ENCODE results near the gene CACNA1S. TPM values are rescaled to one million over a fixed set of nuclear protein-coding genes. Genes with fewer than 3 reads are reported as not detected.

Gene CACNA1S
- total and polyA plus RNA-seq, 2 of the 13 experiments (the other 11 are each of a cell fraction or from before 2014, with no cell fraction given), result not detected

DNA sequence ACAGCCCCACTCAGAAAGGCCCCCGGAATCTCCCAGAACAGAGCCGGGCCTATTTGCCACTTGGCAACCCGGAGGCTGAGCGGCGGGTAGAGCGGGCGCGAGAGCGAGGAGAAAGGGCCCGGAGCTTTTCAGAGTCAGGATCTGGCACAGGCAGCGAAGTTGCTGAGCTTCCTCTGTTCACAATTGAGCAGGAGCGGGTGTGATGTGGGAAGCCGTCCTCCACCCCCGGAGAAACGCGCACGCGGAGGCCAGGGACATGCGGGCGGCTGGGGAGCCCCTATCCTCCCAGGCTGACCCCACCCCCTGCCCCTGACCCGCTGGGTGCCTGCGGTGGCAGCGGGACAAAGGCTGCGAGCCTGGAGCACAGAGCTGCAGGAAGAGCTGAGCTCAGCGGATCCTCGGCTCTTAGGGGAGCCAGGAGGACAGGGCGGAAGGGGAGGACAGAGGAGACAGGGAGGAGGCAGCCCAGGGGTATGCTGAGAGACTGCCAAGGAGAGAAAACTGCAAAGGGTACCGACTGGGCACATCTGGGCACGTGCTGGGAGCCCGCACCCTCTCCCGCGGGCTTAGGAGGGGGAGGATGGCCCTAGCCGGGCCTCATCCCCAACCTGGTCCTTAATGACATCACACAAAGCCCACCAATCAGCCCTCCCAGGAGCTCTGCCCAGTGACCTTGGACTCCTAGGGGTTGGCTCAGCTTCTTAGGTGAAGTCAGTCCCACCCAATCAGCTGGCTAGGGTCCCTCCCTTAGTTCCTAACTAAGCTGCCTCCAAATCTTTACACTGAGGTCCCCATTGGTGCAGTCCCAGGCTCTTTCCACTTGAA, 98.0 kb downstream of the CACNA1S start:
- H3K36me3 ChIP-seq (replicated peaks in 1 of 2; ENCODE audit: control insufficient read depth in 1 of 2, insufficient read depth in 2 of 2, low read length in 2 of 2), result no peaks in the 10 kb centered on the region
- ATAC-seq, result no peak
- intact Hi-C loops (cut with micrococcal nuclease; ENCODE audit: unreplicated experiment), result no loop called here
- peaks cover 6 to 36% of the 10 kb centered on the region in 2 experiments; a peak in 4 of 5 replicates for H3K27me3 ChIP-seq (ENCODE audit: control insufficient read depth in 1 of 2, insufficient read depth in 2 of 2, low read length in 2 of 2)
- no peaks in the 10 kb centered on the region for H4K20me1 ChIP-seq (ENCODE audit: insufficient read depth, low read length)
- no peak overlapping the region for H3K4me2 ChIP-seq (ENCODE audit: low read depth, low read length)
- TF ChIP-seq, protein P1, sequence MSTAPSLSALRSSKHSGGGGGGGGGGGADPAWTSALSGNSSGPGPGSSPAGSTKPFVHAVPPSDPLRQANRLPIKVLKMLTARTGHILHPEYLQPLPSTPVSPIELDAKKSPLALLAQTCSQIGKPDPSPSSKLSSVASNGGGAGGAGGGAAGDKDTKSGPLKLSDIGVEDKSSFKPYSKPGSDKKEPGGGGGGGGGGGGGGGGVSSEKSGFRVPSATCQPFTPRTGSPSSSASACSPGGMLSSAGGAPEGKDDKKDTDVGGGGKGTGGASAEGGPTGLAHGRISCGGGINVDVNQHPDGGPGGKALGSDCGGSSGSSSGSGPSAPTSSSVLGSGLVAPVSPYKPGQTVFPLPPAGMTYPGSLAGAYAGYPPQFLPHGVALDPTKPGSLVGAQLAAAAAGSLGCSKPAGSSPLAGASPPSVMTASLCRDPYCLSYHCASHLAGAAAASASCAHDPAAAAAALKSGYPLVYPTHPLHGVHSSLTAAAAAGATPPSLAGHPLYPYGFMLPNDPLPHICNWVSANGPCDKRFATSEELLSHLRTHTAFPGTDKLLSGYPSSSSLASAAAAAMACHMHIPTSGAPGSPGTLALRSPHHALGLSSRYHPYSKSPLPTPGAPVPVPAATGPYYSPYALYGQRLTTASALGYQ (CRISPR knock-in tag; IDR thresholded peaks at IDR 0.05), result no peak
- TF ChIP-seq MAFK (conservative IDR thresholded peaks at IDR 0.05 in 1 of 2, IDR thresholded peaks at IDR 0.05 in 1 of 2; ENCODE audit: low read length in 2 of 2), result peak; percentile 2 to 20; a peak in 1 of 4 replicates
- no peak overlapping the region for H3K27ac ChIP-seq (ENCODE audit: extremely low read length, insufficient read depth, low read length)
- WGBS (ENCODE audit: low lambda C conversion rate), result 59% methylated on average over 26 of the region's 33 CpGs
- FAIRE-seq, result no peak
- ChIA-PET CTCF (ENCODE audit: low intra/inter-chr PET ratio, low total read pairs) (no interaction called here), POLR2A (no interaction called here)
- peaks cover 24% of the 10 kb centered on the region for H3K4me1 ChIP-seq (ENCODE audit: insufficient read depth, low read length)
- BruUV-seq (replicated peaks), result no TSS peak
- no peak for DNase-seq (ENCODE audit: low spot score)
- in situ Hi-C loops (cut with HindIII; ENCODE audit: extremely low pct_ligation_motif_present, low pct_unique_long_range_greater_than_20kb), result no loop called here
- no peak overlapping the region for H2AFZ ChIP-seq (ENCODE audit: low read length)
- H3K79me2 ChIP-seq (ENCODE audit: insufficient read depth, low read length), result no peaks in the 10 kb centered on the region
- no peak overlapping the region for H3K4me3 ChIP-seq (replicated peaks in 1 of 3; ENCODE audit: insufficient read depth in 1 of 3, low read depth in 2 of 3, low read length in 3 of 3)
- no peaks in the 10 kb centered on the region for H3K9me3 ChIP-seq (ENCODE audit: low read length)
- no peak overlapping the region for H3K9ac ChIP-seq (ENCODE audit: insufficient read depth, low read depth, low read length)

DNA sequence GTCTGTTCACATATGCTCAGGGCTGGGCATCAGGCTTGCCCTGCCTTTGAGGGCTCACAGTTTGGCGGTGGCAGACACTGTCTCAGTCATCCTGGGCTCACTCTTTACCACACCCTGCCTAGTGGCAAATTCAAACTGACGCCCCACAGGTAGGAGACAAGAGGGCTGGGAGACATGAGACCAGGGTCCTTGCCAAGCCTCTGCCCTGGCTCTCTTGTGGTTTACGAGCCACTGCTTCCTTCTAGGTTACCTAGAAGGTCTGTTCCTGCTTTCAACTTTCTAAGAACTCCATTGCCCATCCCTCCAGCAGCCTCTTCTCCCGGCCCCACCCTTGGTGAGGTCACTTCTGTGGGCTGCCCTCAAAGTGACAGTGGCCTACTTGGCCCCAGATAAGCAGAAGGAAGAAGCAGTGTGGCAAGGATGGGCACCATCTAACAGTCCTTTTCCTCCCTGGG, 99.2 kb downstream of the CACNA1S start:
- ChIA-PET POLR2A (no interaction called here), CTCF (ENCODE audit: low intra/inter-chr PET ratio, low total read pairs) (no interaction called here)
- Histone ChIP-seq H3K9ac (ENCODE audit: insufficient read depth, low read depth, low read length) (no peak overlapping the region), H3K4me2 (ENCODE audit: low read depth, low read length) (no peak overlapping the region), H2AFZ (ENCODE audit: low read length) (no peak overlapping the region), H3K27ac (ENCODE audit: extremely low read length, insufficient read depth, low read length) (no peak overlapping the region), H3K27me3 (ENCODE audit: control insufficient read depth in 1 of 2, insufficient read depth in 2 of 2, low read length in 2 of 2) (peaks cover 6 to 33% of the 10 kb centered on the region in 2 experiments; a peak in 4 of 5 replicates), H3K4me1 (ENCODE audit: insufficient read depth, low read length) (peaks cover 21% of the 10 kb centered on the region), H3K4me3 (replicated peaks in 1 of 3; ENCODE audit: insufficient read depth in 1 of 3, low read depth in 2 of 3, low read length in 3 of 3) (no peak overlapping the region), H3K36me3 (replicated peaks in 1 of 2; ENCODE audit: control insufficient read depth in 1 of 2, insufficient read depth in 2 of 2, low read length in 2 of 2) (no peaks in the 10 kb centered on the region), H4K20me1 (ENCODE audit: insufficient read depth, low read length) (no peaks in the 10 kb centered on the region), H3K79me2 (ENCODE audit: insufficient read depth, low read length) (no peaks in the 10 kb centered on the region), H3K9me3 (ENCODE audit: low read length) (no peaks in the 10 kb centered on the region)
- ATAC-seq (no peak), DNase-seq (ENCODE audit: low spot score) (no peak), FAIRE-seq (no peak)
- no TSS peak for BruUV-seq (replicated peaks)
- in situ Hi-C loops (cut with HindIII; ENCODE audit: extremely low pct_ligation_motif_present, low pct_unique_long_range_greater_than_20kb) (no loop called here), intact Hi-C loops (cut with micrococcal nuclease; ENCODE audit: unreplicated experiment) (no loop called here)
- WGBS (ENCODE audit: low lambda C conversion rate), result 46% methylated on average over 3 of the region's 4 CpGs
- TF ChIP-seq, protein P2, sequence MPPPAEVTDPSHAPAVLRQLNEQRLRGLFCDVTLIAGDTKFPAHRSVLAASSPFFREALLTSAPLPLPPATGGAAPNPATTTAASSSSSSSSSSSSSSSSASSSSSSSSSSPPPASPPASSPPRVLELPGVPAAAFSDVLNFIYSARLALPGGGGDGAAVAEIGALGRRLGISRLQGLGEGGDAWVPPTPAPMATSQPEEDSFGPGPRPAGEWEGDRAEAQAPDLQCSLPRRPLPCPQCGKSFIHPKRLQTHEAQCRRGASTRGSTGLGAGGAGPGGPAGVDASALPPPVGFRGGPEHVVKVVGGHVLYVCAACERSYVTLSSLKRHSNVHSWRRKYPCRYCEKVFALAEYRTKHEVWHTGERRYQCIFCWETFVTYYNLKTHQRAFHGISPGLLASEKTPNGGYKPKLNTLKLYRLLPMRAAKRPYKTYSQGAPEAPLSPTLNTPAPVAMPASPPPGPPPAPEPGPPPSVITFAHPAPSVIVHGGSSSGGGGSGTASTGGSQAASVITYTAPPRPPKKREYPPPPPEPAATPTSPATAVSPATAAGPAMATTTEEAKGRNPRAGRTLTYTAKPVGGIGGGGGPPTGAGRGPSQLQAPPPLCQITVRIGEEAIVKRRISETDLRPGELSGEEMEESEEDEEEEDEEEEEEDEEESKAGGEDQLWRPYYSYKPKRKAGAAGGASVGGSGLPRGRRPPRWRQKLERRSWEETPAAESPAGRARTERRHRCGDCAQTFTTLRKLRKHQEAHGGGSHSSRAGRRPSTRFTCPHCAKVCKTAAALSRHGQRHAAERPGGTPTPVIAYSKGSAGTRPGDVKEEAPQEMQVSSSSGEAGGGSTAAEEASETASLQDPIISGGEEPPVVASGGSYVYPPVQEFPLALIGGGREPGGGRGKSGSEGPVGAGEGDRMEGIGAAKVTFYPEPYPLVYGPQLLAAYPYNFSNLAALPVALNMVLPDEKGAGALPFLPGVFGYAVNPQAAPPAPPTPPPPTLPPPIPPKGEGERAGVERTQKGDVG (CRISPR knock-in tag; IDR thresholded peaks at IDR 0.05; ENCODE audit: borderline replicate concordance), result no peak
- TF ChIP-seq MEIS2 (CRISPR knock-in tag; IDR thresholded peaks at IDR 0.05), result no peak
- TF ChIP-seq SRSF1 (optimal IDR thresholded peaks at IDR 0.05; ENCODE audit: low read depth, low read length), result no peak
- no peak for TF ChIP-seq ZNF570 (CRISPR knock-in tag; IDR thresholded peaks at IDR 0.05; ENCODE audit: borderline replicate concordance)
- TF ChIP-seq MBD4 (IDR thresholded peaks at IDR 0.05; ENCODE audit: borderline replicate concordance, low read length), result no peak
- TF ChIP-seq, protein P3, sequence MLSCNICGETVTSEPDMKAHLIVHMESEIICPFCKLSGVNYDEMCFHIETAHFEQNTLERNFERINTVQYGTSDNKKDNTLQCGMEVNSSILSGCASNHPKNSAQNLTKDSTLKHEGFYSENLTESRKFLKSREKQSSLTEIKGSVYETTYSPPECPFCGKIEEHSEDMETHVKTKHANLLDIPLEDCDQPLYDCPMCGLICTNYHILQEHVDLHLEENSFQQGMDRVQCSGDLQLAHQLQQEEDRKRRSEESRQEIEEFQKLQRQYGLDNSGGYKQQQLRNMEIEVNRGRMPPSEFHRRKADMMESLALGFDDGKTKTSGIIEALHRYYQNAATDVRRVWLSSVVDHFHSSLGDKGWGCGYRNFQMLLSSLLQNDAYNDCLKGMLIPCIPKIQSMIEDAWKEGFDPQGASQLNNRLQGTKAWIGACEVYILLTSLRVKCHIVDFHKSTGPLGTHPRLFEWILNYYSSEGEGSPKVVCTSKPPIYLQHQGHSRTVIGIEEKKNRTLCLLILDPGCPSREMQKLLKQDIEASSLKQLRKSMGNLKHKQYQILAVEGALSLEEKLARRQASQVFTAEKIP (CRISPR knock-in tag; IDR thresholded peaks at IDR 0.05; ENCODE audit: borderline replicate concordance), result no peak
- TF ChIP-seq BORCS8-MEF2B (CRISPR knock-in tag; IDR thresholded peaks at IDR 0.05), result no peak
- no peak for TF ChIP-seq ATAD3A (CRISPR knock-in tag; IDR thresholded peaks at IDR 0.05)
